ENCODE measurements around the gene SLC5A9. TPM values are rescaled to one million over a fixed set of nuclear protein-coding genes. Genes with fewer than 3 reads are reported as not detected.
"Not testable (repeated sequence)": the region's sequence is repeated elsewhere in the genome, so short reads cannot be mapped to it uniquely, and the experiment has no call there.

The SLC5A9 gene
- not detected for polyA plus RNA-seq (2013, experiment 1 of 2; ENCODE audit: insufficient read length)
- 0.14 TPM for polyA plus RNA-seq (2013, experiment 2 of 2; ENCODE audit: insufficient read length)

DNA sequence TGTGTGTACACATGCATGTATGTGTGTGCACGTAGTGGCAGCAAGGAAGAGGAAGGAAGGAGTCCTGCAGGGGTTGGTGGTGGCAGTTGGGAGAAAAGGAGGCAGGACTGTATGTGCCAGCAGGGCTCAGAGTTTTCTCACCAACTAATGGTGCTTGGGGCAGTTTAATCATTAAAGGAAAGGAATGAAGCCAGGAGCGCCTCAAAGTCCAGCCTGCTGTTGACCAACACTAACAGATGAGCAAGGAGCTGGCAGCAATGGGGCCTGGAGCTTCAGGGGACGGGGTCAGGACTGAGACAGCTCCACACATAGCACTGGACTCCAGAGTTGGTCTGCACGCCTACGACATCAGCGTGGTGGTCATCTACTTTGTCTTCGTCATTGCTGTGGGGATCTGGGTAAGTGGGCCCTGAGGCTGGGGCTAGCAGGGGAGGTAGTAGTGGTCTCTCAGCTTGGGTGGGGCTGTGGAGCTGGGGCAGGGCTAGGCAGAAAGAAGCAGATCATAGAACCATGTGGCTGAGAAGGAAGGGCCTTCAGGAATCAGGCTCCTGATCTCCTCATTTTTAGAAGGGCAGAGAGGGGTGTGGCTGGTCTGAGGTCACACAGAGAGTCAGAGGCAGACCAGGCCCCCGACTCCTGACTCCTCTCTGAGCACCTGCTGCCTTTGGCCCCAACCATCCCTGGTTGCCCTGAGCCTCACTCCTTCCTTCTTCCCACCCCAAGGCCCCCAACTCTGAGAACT, at the start of gene SLC5A9:
Gene SLC5A9 (plus strand): TSS at position 216 of the 742 bp plus-strand sequence. CDS start 21 bp downstream, at position 237.
- no peak for DNase-seq

- no peak for DNase-seq
Observed at GRCh38 chr1:48175116-48175515, 47.4 kb upstream of the SLC5A9 start.

GRCh38 chr1:48177257-48177656, 45.3 kb upstream of the SLC5A9 start:
- no peak for DNase-seq

DNA sequence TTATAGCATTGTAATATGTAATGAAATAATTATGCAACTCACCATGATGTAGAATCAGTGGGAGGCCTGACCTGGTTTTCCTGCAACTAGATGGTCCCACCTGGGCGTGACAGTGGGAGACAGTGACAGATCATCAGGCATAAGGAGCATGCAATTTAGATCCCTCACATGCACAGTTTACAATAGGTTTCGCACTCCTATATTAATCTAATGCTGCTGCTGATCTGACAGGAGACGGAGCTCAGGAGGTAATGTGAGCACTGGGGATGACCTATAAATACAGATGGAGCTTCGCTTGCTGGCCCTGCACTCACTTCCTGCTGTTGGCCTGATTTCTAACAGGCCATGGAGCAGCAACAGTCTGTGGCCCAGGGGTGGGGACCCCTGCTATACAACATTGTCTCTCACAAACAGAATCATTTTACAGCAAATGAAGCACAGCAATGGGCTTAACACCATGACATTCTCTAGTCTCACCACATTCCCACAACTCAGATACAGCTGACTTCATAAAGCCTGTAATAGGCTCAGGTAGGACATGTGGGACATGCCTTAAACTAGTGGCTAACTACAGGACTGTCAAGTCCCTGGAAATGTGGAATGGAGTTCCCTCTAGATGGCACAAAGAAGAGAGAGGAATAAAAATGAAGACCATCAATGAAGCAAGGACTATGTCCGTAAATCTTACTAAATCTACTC, 40.7 kb upstream of the SLC5A9 start:
- DNase-seq: no peak

DNA sequence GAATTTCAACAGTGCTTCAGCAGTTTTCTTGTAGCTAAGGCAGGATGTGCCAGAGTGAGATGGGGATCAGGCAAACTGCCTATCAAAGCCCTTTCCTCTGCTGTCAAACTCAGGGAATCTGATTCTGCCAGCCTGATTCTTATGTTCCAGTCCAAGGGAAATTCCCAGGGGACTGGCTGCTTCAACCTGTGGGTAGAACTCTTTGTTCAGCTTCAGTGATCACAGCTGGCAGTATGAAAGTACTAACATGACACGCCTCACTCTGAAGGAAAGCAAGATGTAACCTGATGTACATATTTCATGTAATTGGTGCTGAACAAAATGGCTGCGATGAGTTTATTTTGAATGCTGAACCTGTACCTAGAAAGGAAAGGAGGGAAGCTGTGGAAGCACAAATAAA, 40.1 kb upstream of the SLC5A9 start:
- DNase-seq: no peak

DNA sequence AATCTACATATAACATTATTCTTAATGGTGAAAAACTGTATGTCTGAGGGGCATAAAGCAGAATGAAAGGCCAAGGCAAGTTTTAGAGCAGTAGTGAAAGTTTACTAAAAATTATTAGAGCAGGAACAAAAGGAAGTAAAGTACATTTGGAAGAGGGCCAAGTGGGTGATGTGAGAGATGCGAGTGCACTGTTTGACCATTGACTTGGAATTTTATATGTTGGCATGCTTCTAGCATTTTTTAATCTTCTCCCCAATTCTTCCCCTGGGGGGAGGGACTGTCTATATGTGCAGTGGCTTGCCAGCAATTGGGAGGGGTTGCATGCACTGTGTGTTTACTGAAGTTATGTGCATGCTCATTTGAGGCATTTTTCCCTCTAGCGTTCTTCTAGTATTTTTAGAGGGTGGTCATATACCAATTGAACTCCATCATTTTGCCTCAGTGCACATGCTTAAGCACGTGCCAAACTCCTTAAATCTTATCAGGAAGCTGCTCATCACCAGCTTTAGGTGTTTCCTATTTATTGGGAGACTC, 36.1 kb upstream of the SLC5A9 start:
- no peak for DNase-seq

DNA sequence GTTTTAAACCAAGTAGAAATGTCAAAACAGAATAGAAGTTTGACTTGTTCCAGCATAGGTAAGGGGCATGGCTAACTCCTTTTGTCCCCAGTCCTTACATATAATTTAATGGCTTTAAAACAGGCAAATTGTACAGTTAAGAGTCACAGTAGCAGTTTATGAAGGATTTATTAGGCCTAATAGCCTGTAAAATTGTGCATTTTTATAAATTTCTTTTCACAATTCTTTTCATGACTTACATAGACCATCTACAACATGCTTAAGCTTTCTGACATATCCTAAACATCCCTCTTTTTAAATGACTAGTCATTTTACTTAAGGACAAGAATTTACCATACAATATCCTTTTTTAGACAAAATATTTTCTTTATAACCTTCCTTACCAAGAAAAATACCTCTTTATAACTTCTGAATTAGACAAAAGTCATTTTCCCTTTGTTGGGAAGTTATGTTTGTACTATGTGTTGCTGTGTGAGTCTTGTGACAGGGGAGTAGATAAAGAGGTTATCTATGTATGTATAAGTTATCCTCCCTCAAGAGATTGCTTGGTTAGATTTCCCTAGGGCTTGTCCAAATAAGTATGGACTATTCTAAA, 34.5 kb upstream of the SLC5A9 start:
- no peak for DNase-seq

GRCh38 chr1:48190881-48191280, 31.6 kb upstream of the SLC5A9 start:
- DNase-seq: no peak

DNA sequence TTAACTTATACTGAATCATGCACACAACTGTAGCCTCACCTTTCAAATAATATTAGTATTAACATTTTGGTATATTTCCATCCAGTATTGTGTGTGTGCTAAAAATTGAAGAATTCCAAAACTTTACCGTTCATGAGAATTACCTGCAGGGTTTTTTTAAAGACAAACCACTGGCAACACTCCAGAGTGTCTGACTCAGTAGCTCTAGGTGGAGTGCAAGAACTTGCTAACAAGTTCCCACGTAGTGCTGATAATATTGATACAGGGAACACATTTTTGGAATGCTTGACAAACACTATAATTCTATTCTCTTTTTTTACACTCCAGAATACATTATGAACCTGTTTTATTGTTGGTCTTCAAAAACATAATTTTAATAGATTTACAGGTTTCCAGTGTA, 27.7 kb upstream of the SLC5A9 start:
- no peak for DNase-seq

DNA sequence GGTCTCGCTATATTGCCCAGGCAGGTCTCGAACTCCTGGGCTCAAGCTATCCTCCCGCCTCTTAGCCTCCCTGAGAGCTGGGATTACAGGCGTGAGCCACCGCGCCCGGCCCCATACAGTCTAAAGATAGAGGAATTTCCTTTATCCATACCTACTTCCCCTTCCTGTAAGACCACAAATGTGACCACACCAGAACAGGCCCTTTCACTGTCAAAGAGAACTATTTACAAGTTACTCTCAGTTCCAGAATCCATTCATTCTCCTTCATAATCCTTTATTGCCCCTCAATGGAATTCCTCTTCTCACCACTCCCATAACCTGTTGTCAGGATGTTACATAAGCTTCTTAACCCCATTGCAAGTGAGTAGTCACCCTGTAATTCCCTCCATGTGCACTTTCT, 26.3 kb upstream of the SLC5A9 start:
- no peak for DNase-seq

- DNase-seq: no peak
Observed at GRCh38 chr1:48198970-48199369, 23.5 kb upstream of the SLC5A9 start.

DNA sequence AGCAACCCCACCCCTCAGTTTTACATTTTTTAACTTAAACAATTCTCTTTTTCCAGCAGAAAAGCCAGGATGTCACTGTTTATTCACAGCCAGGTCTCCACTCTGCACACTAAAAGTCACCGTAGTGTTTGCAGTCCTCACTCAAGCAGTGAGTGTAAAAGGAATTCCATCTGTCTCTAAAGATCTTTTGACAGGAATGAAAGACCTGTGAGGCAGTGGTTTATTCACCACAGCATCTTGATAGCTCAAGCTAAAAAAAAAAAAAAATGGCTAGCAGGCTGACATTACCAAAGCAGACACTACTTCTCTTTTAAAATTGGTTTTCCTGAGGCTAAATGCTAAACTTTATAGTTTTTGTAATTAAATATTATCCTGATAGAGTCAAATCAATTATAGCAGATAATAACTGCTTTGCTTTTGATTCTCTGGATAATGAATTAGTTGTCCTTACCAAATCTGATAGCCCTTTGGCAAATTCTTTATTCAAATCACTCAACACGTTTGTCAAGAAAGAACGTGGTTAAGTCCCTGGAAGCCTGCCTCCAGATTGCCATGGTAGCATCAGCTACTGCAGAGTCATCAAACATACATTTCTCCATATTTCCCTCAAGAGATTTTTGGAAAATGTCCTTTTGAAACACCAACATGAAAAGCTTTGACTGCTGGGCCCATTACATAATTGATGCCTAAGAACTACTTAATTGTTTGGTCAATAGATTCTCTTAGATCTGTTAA, 22.2 kb upstream of the SLC5A9 start:
- peak; percentile 53 for DNase-seq

GRCh38 chr1:48202030-48202752, 20.3 kb upstream of the SLC5A9 start:
- peak; percentile 97 for DNase-seq

- peak; percentile 20 for DNase-seq
Observed at GRCh38 chr1:48203287-48203900, 19.1 kb upstream of the SLC5A9 start.

GRCh38 chr1:48205522-48205921, 17.0 kb upstream of the SLC5A9 start:
- no peak for DNase-seq

- no peak for DNase-seq
Observed at GRCh38 chr1:48206371-48206770, 16.1 kb upstream of the SLC5A9 start.

GRCh38 chr1:48207131-48207530, 15.4 kb upstream of the SLC5A9 start:
- DNase-seq: no peak

- DNase-seq: no peak
Observed at GRCh38 chr1:48207536-48208075, 14.9 kb upstream of the SLC5A9 start.

DNA sequence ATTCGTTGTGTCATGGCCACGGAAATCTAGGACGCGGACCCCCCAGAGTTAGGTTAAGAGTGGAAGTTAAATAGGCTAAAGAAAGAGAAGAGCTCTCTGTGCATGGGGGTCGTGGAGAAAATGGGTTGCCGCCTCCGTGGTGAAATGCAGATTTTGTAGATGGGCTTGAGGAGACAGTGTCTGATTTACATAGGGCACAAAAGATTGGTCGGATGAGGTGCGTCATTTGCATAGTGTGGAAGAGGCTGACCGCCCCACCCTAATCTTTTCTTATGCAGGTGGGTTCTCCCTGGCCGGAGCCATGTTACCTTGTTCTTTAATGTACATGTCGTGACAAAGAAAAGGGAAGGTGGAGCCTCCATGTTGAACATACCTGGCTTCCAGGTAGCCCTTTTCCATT, 14.3 kb upstream of the SLC5A9 start:
- no peak for DNase-seq

- DNase-seq: no peak
Observed at GRCh38 chr1:48208652-48209051, 13.9 kb upstream of the SLC5A9 start.

GRCh38 chr1:48213462-48213861, 9.1 kb upstream of the SLC5A9 start:
- DNase-seq: not testable (repeated sequence)

Data from fibroblast of skin of abdomen (primary cell).